Fibroblast of lung (primary cell): ENCODE data around the gene UMPS. TPM values are rescaled to one million over a fixed set of nuclear protein-coding genes. Genes with fewer than 3 reads are reported as not detected.
A peak's percentile ranks its signal among the peaks of the same experiment; 100 is the strongest.

Experiments
- DNase-seq, 2 donors: peaks; one replicate each; pipeline versions ENCODE4 v3.0.0 to v3.0.0-alpha.2; 2010; ENCODE audit warnings: low read depth in 2 of 2
- H2AFZ ChIP-seq: 2 replicates; pipeline ENCODE4 v1.5.1; 2012; ENCODE audit warnings: low read length, control low read depth, inconsistent platforms
- H3K27ac ChIP-seq: 2 replicates; pipeline ENCODE4 v1.5.1; 2011; ENCODE audit warnings: low read length, control low read depth; ENCODE audit not compliant: insufficient read depth
- H3K27me3 ChIP-seq: 2 replicates; pipeline ENCODE4 v1.5.1; 2011; ENCODE audit warnings: mild to moderate bottlenecking, low read length; ENCODE audit not compliant: control insufficient read depth, insufficient read depth
- H3K36me3 ChIP-seq: 2 replicates; pipeline ENCODE4 v1.5.1; 2011; ENCODE audit warnings: low read length; ENCODE audit not compliant: control insufficient read depth, insufficient read depth
- H3K4me1 ChIP-seq: 2 replicates; pipeline ENCODE4 v1.5.1; 2011; ENCODE audit warnings: low read length; ENCODE audit not compliant: control insufficient read depth, insufficient read depth; ENCODE audit errors: extremely low read depth
- H3K4me2 ChIP-seq: 2 replicates; pipeline ENCODE4 v1.5.1; 2011; ENCODE audit warnings: low read length, control low read depth; ENCODE audit not compliant: insufficient read depth; ENCODE audit errors: extremely low read depth
- H3K4me3 ChIP-seq, 4 experiments: fragments of 200-600 bp in 1 of 4; sonication (generic) in 1 of 4; replicated peaks in 1 of 4; 2 replicates each; pipeline ENCODE4 v1.5.1; 2011 to 2016; ENCODE audit warnings: low read length in 4 of 4, low read depth in 3 of 4, mild to moderate bottlenecking in 3 of 4, control low read depth in 2 of 4, inconsistent platforms in 1 of 4, mixed read lengths in 1 of 4; ENCODE audit not compliant: insufficient read depth in 1 of 4; ENCODE audit errors: control extremely low read depth in 1 of 4
- H3K79me2 ChIP-seq: 2 replicates; pipeline ENCODE4 v1.5.1; 2012; ENCODE audit warnings: mild to moderate bottlenecking, low read length, inconsistent platforms; ENCODE audit not compliant: control insufficient read depth, insufficient read depth
- H3K9ac ChIP-seq: 2 replicates; pipeline ENCODE4 v1.5.1; 2011; ENCODE audit warnings: mild to moderate bottlenecking, low read length, control low read depth; ENCODE audit not compliant: insufficient read depth
- H3K9me3 ChIP-seq: 2 replicates; pipeline ENCODE4 v1.5.1; 2012; ENCODE audit warnings: low read depth, low read length; ENCODE audit not compliant: control insufficient read depth, insufficient read depth
- H4K20me1 ChIP-seq: 2 replicates; pipeline ENCODE4 v1.5.1; 2011; ENCODE audit warnings: low read length; ENCODE audit not compliant: control insufficient read depth, insufficient read depth; ENCODE audit errors: extremely low read depth
- CTCF ChIP-seq, 2 donors: IDR thresholded peaks in 1 of 2; conservative IDR thresholded peaks in 1 of 2; 1 replicate in 1 of 2; 2 replicates in 1 of 2; pipeline ENCODE4 v1.5.1; 2011 to 2012; ENCODE audit warnings: low read length in 2 of 2, control low read depth in 1 of 2, inconsistent platforms in 1 of 2, low read depth in 1 of 2, mild to moderate bottlenecking in 1 of 2
- EZH2 ChIP-seq: IDR thresholded peaks from 2 replicates; pipeline ENCODE4 v1.5.1; 2012; ENCODE audit warnings: low read length, control low read depth, mild to moderate bottlenecking; ENCODE audit errors: missing control alignments
- polyA plus RNA-seq, 2 donors: library from polyadenylated mRNA; depleted of rRNA in 1 of 2; stranded (reverse) in 1 of 2; unstranded in 1 of 2; fragments of >200 nt; gene quantifications; 2 replicates each; pipeline ENCODE4 v1.2.1, GENCODE V29; 2011 to 2012; ENCODE audit warnings: missing spikeins in 1 of 2
- total RNA-seq: library from RNA; depleted of rRNA; stranded (reverse); fragments of >200 nt; gene quantifications from 2 replicates; pipeline ENCODE4 v1.2.1, GENCODE V29; 2014

Gene UMPS
- total and polyA plus RNA-seq, 2 donors (not counting 1 experiment from before 2014, with no cell fraction given) = 21.6 to 25.0 TPM

GRCh38 chr3:124684459-124684858 lies 45.8 kb upstream of the UMPS start:
- Histone ChIP-seq H3K36me3 (no peaks in the 10 kb centered on the region), H3K79me2 (no peaks in the 10 kb centered on the region), H3K27me3 (no peaks in the 10 kb centered on the region), H3K9ac (no peak overlapping the region), H3K9me3 (no peaks in the 10 kb centered on the region), H2AFZ (no peak overlapping the region), H3K27ac (no peak overlapping the region), H4K20me1 (no peaks in the 10 kb centered on the region), H3K4me2 (no peak overlapping the region), H3K4me1 (no peaks in the 10 kb centered on the region), H3K4me3 (no peak overlapping the region)
- DNase-seq = no peak
- TF ChIP-seq EZH2 = no peak
- TF ChIP-seq CTCF (conservative IDR thresholded peaks at IDR 0.05 in 1 of 2, IDR thresholded peaks at IDR 0.05 in 1 of 2; ENCODE audit: low read depth in 1 of 2, low read length in 2 of 2) = no peak

GRCh38 chr3:124685067-124685466 lies 45.2 kb upstream of the UMPS start:
- H3K9ac ChIP-seq = no peak overlapping the region
- no peak overlapping the region for H3K4me2 ChIP-seq
- no peaks in the 10 kb centered on the region for H3K79me2 ChIP-seq
- DNase-seq = no peak
- H4K20me1 ChIP-seq = no peaks in the 10 kb centered on the region
- H3K36me3 ChIP-seq = no peaks in the 10 kb centered on the region
- TF ChIP-seq EZH2 (no peak), CTCF (conservative IDR thresholded peaks at IDR 0.05 in 1 of 2, IDR thresholded peaks at IDR 0.05 in 1 of 2; ENCODE audit: low read depth in 1 of 2, low read length in 2 of 2) (no peak)
- no peaks in the 10 kb centered on the region for H3K27me3 ChIP-seq
- no peaks in the 10 kb centered on the region for H3K9me3 ChIP-seq
- H3K4me3 ChIP-seq = no peak overlapping the region
- no peak overlapping the region for H3K27ac ChIP-seq
- H3K4me1 ChIP-seq = no peaks in the 10 kb centered on the region
- H2AFZ ChIP-seq = no peak overlapping the region

GRCh38 chr3:124685481-124685880 lies 44.8 kb upstream of the UMPS start:
- Histone ChIP-seq H3K4me2 (no peak overlapping the region), H3K9me3 (no peaks in the 10 kb centered on the region), H3K4me3 (no peak overlapping the region), H3K36me3 (no peaks in the 10 kb centered on the region), H3K9ac (no peak overlapping the region), H3K4me1 (no peaks in the 10 kb centered on the region), H2AFZ (no peak overlapping the region), H3K27ac (no peak overlapping the region), H3K79me2 (no peaks in the 10 kb centered on the region), H4K20me1 (no peaks in the 10 kb centered on the region), H3K27me3 (no peaks in the 10 kb centered on the region)
- no peak for TF ChIP-seq EZH2
- no peak for TF ChIP-seq CTCF (conservative IDR thresholded peaks at IDR 0.05 in 1 of 2, IDR thresholded peaks at IDR 0.05 in 1 of 2; ENCODE audit: low read depth in 1 of 2, low read length in 2 of 2)
- DNase-seq = peak in 1 of 2 donors; percentile 13
